HG03457 (cell line): Measurements from ENCODE around the gene HS2ST1.

Experiments
- ATAC-seq: cut with Tn5 transposase; IDR thresholded peaks from one replicate; pipeline ENCODE4 v1.9.1; 2021; ENCODE audit warnings: moderate number of reproducible peaks; ENCODE audit not compliant: unreplicated experiment

HS2ST1 gene

DNA sequence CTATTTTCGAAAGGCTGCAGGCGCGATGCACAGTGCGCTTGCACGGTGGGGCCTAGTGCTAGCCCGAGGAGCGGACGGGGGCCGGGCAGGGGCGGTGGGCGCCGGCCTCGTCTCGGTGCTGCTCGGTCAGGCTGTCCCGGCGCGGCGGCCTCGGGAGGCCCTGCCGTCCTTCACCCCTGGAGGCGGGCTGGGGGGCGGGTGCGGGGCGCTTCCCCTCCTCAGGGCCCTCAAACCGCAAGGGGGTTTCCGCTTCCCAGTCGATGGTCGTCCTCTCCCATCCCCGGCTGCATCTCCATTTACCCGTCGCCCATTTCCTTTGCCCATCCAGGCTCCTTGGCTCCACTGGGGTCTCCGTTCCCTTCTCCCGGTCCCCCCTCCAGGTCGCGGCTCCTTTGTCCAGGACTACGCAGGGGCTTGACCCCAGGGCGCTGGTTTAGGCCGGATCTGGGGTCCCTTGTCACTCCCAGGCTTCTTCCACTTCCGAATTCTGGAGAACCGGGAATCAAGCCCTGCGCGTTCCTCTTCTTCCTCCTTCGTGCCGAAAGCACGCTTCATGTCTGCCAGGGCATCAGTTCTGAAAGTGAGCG lies 217.9 kb downstream of the HS2ST1 start:
- ATAC-seq: peak; percentile 7

DNA sequence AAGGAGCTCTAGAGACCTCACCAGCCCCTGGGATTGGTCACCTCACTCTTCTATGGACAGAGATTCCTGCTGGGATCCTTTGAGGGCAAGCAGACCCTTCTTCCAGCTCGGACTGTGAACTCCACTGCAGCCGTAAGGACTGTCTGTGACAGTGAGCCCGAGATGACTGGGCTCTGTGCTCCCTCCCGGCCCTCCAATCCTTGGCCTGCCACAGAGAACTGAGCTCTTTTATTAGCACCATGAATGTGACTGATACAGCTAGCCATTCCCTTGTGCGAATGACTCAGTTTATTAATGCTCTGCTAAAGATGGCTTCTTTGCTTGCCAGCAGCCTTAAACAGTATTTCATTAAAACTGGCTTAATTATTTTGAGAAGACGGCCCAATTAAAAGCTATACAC lies 219.6 kb downstream of the HS2ST1 start:
- ATAC-seq: no peak

DNA sequence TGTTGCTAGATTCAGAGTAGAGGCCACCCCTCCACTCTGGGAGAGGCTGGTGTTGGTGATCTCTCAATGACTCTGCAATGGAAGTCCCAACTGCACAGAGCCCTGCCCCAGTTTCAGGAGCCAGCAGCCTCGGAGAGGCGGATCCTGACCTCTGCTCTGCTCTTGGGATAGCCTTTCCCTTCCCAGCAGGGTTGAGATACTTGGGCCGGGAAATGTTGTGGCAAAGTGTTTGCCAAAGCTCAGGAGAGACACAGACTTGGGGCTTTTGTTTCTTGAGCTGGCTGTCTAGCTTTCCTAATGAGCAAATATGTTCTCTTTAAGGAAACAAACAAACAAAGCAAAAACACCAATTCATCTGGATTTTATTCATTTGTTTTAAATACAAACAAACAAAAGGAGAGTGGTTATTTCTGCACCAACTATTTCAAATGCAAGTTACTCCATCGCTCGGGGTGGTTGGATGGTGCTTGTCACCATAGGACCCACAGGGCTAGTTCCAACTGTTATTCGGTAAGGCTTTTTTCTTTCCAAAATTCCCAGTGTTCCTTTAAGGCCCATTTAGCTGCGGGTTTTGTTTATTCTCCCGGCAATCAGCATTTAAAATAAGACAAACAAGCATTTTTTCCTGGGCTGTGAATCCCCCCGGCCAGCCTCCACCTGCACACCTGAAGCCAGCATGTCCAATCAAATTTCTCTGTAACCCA lies 220.3 kb downstream of the HS2ST1 start:
- no peak for ATAC-seq

DNA sequence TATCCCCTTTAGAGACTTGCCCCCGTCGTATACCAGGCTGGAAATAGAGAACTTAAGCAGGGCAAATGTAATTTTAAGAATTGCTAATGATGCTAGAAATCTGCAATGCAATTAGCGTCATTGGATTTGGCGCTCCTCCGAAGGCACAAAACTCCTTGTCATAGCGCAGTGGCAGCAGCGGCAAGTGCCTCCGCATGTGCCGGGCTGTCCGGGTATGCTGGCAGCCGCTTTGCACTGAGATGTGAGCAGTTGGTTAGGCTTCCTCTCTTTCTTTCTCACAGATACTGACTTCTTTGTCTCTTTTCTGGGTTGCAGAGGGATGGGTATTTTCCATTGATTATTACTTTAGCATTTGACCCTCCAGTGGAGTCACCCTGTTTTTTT lies 220.9 kb downstream of the HS2ST1 start:
- no peak for ATAC-seq

DNA sequence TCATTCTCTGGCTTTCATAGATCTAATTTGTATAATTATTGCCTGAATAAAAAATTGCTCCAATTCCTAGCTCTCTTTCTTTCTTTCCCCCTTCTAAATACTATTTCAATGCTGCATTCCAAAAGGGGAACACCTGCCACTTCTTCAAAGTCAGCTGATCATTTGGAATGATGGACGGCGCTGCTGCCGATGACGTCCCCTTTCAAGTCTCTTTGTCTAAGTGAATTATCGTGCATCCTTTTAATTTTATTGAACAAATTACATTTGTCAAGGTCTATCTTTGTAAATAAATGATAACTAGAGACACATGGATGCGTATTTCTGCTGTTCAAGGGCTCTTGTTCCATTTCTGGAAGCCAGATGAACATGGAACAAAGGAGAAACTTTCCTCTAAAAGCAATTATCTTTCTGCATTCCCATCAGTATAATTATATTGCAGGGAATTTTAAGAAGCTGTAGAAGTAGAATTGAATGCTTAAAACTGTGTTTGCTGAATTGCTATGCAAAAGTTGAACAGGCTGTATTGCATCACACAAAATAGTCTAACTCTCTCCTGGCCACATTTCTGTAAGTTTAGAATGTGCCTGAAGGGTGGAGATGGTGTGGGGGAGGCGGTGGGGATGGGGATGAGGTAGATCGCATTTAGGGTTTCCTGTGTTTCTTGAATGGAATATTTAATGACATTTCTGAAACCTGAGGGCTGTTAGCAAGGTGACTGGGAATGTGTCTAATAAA lies 222.3 kb downstream of the HS2ST1 start:
- no peak for ATAC-seq

DNA sequence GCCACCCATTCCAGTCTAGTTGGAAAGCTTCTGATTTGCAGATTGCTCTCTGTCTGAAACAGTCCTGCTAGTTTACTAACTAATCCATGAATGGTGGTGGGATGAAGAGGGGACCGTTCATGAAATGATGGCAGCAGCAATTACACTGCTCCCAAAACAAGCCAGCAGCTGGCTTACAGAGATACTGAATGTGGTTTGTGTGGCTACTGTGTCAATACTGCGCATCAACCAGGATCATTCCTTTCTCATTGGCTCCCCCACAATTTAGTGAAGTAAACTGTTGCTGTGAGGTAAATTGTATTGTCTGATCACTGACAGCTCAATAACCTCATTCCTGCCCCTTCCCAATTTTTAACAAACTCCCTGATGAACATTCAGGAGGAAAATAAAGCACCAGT lies 222.9 kb downstream of the HS2ST1 start:
- ATAC-seq: no peak

DNA sequence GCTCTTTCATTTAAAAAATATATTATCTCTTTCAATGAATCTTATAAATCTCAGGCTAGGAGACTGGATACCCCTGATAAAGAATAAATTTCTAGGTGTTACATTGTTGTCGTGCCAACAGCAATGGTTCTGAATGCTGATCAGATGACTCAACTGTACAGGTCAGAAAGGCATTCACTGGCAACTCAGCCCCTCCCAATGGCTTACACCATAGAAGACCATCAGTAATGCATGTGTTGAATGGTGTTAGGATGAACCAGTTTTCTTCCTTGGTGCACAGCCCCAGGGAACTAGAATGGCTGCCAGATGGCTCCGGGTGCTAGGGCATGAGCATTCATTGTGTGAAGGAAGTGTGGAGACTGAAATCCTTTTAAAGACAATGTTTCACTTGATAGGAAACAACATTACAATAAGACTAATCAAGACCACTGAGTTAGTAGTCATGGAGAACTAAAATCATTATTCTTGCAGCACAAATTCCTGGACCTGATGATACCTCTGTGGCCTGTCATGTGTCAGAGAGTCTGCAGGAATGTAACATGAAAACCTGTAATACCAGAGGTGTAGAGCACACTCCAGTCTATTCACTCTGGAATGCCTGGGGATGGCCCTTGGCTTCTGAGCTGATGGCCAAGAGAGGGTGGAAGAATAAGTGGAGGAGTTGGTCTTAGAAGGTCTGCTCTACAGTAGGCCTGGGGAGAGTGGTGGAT lies 226.6 kb downstream of the HS2ST1 start:
- no peak for ATAC-seq

DNA sequence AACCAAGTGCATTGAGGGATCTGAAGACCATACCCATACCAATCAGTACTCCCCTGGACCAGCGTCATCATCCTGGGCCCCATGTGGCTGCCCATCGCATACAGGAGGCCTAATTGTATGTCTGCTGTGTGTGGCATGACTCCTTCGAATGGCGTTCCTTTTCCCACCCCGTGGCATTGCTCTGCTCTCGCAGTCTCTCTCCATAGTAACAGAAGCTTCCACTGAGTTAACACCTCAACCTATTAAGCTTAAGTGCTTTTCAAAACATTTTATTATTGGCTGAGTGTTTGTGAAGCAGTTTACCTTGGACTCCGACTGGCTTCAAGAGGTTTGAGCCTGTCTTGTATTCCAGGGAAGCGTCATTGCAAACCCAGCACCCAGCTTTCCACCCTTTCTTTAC lies 227.1 kb downstream of the HS2ST1 start:
- no peak for ATAC-seq

DNA sequence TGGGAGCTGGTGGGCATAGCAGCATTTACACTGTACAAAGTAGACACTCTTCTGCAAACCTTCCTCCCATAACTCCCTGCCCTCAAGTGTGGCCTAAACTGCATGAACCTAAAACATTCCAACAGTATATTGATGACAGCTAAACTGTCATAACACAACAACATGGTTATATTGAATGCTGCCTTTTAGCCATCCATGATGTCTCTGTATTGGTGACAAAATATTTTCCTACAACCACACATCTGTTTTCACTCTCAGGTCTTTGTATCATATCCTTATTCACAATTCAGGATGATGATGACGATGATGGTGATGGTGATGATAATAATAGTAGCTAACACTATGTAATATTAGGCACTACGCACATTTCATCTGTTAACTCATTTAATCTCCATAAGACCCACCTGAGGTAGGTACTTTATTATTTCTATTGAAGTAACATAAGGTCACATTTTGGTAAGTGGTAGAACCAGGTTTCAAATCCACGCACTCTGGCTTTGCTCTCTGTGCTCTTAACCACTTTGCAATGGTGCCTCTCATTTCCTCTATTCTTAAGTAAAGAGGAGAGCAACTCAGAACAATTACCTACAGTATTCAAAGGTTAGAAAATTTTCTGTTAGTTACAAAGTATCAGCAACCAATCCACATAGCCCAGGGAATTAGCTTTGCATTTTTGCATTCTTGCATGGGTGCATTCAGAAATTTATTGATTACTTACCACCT lies 229.1 kb downstream of the HS2ST1 start:
- no peak for ATAC-seq

DNA sequence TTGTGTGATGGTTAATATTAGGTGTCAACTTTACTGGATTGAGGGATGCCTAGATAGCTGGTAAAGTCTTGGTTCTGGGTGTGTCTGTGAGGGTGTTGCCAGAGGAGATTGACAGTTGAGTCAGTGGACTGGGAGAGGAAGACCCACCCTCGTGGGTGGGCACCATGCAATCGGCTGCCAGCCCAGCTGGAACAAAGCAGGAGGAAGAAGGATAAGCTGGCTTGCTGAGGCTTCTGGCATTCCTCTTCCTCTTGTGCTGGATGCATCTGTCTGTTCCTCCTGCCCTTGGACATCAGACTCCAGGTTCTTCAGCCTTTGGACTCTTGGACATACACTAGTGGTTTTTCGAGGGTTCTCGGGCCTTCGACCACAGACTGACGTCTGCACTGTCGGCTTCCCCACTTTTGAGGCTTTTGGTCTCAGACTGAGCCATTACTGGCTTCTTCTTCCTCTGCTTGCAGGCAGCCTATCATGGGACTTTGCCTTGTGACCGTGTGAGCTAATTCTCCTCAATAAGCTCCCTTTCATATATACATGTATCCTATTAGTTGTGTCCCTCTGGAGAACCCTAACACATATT lies 230.0 kb downstream of the HS2ST1 start:
- no peak for ATAC-seq

DNA sequence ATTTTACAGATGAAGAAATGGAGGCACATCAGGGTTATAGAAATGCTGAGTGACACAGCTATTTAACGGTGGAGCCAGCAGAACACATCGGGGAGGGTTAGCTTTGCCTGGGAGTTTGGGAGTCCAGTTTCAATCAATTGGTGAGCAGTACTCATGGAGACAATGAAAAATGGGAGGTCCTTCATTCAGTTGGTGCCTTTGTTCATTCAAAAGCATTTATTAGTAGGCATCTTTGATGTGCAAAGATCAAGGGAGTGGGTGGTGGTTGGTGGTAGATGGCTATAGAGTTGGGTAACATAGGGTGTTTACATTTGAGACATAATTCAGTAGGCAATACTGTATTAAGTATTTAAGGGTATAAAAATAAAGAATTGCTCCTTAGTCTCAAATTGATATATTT lies 230.5 kb downstream of the HS2ST1 start:
- ATAC-seq: no peak

DNA sequence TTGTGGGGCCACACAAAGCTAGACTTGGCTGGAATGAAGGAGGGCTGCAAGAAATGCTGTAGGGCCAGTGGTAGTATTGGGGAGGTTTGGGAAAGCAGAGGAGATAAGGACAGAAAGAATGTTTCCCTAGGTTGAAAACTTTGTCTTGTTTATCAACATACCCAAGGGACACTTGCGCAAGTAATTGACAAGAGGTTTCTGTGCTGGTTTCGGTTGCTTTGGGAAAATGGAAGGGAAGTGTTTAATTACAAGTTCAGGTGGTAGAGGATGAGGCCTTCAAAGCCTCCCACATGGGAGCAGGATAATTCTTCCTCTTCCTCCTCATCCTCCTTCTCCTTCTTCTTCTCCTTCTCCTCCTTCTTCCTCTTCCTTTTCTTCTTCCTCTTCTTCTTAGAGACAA lies 232.1 kb downstream of the HS2ST1 start:
- ATAC-seq: no peak

DNA sequence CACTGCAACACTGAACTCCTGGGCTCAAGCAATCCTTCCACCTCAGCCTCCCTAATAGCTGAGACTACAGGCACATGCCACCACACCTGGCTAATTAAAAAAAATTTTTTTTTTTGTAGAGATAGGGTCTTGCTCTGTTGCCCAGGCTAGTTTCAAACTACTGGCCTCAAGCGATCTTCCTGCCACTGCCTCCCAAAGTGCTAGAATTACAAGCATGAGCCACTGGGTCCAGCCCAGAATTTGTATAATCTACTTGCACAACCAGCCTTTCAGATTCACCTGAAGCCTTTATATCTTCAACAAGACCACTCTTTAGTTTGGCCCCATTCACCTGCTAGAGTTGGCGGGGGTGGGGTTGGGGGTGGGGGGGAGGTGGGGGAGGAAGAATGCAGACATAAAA lies 232.6 kb downstream of the HS2ST1 start:
- ATAC-seq: no peak

DNA sequence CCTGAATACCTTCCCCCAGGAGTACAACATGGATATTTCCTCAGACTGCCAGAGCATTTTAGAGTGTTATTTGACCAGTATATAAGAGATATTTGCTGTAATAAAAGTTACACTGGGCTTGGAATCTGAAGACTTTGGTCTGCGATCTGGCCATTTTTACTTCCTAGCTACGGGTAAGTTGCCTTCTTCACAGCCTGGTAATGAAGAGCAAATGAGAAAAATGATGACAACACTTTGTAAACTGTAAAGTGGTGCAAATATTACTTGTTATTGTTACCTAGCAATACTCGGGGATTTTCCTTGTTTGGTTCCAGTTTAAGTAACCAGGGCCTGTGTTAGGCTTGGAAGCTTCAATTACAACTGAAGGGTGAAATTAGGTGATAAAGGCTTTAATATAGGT lies 233.4 kb downstream of the HS2ST1 start:
- no peak for ATAC-seq

DNA sequence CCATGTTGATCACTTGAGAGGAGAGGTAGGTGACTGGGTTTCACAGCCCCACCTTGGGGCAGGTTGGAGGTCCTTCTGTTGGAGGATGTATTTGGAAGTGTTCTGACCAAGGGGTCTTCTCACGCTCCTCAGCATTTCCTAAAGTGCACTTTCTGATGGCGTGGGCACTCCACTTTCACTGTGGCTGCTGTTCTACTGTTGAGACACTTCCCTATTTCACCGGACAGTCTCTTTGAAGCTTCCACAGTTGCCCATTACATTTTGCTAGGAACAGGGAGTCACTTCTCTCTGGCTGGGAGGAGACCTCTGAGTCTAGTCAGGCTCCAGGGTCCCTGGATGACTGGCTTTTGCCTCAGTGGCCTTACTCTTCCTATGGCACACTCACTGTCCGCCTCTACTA lies 234.2 kb downstream of the HS2ST1 start:
- ATAC-seq: no peak

DNA sequence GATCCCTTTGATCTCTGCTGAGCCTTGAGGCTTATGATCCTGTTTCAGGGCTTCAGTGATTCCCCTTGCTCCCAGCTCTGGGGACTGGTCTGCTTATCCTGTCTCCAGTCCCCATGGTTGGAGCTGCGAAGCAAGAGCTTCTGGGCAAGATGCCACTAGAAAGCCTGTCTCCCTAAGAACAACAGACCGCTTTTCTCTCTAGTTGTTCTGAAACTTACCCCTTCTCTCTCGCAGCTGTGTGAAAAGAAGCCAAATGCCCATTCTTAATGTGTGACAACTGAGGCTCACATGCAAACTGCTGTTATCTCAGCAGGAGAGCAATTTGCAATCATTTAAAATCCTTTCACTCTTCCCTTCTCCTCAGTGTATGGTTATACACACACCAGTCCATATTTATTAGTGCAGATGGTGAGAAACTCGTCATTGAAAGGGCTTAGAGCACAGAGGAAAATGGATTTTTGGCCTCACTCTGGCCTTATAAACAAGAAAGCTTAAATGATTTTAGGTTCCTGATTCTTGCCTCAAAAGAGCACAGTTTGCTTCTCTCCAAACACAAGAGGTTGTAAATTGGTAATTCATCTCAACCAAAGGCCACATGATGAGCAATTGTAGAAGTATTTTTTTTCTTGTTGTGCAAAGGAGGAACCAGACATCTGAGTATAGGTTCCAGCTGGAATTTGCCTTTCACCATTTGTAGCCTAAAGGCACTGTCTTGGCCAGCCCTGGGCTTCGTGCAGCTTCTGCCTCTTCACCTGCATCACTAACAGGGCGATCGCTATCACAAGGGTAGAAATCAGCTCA lies 235.0 kb downstream of the HS2ST1 start:
- ATAC-seq: no peak

DNA sequence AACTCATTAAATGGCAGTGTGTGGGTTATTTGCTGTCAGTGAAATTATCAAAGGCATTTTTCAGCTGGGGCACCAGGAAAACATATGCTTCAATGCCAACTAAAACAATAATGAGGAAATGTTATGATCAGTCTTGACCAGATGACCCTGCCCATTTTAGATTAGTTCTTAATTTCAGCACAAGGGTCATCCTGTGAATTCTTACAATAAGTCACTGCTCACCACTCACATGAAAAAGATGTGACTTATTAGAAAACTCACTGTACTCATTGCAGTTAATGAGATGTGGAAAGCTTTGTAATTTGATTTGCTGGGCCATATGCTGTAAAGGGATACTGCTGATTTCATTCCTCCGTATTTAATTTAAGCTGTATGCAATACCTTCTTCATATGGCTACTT lies 235.7 kb downstream of the HS2ST1 start:
- ATAC-seq: no peak

DNA sequence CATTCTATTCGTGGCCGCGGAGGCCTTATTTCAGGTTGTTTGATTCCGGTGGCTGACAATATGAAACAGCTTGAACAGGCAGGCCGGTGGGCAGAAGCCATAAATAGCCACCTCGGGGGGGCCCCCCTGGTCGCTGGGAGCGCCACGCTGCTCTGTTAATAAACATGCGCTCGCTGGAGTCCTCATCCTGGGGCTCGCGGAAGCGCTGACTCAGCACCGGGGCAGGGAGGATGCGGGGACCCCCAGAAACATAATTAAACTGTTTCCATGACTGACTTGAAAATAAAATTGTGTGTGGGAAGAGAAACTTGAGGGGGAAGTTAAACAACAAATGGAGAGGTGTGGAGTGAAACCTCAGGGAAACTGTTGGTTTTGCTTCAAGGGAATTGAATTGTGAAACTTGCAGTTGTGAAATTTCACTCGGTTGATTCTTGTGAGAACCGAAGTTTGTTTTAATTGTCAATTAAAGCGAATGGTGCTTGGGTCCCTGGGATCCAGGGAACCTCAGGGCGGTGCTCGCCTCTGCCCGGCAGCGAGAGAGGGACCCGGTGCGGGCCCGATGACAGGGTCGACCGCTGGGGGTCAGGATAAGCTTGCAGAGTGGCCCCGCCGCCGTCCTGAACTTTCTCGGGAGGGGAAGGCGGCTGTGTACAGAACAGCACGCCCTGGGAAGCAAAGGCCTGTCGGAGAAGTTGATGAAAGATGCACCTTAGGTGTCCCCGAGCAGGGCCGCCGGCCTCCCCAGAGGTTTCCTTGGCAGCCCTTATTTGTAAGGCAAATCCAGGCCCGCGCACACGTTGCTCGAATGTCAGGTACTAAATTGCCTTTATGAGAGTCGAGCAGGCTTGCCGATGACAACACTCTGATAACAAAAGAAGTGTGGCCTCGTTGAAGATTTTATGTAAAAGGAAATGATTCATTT lies 237.3 kb downstream of the HS2ST1 start:
- ATAC-seq: peak; percentile 71

DNA sequence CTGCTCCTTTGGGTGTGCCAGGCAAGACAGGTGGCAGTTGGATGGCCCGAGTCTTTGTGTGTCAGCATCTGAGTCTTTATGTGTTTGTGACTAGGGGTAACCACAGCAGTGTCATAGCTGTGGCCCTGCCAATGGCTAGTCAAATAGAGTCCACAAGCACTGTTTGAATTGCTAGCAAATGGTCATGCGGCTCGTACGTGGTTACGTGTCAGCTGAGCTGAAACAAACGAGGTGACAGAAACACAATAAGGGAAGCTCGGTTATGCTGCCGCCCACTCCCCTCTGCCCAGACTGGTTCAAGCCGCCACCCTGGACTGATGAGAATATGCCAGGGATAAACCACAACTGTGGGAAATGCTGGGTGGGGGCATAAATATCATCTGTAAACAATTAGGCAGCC lies 239.9 kb downstream of the HS2ST1 start:
- no peak for ATAC-seq
